ENCODE data around the gene PUS7.
A peak's percentile ranks its signal among the peaks of the same experiment; 100 is the strongest.
"Not testable (repeated sequence)": the region's sequence is repeated elsewhere in the genome, so short reads cannot be mapped to it uniquely, and the experiment has no call there.

Gene PUS7

DNA sequence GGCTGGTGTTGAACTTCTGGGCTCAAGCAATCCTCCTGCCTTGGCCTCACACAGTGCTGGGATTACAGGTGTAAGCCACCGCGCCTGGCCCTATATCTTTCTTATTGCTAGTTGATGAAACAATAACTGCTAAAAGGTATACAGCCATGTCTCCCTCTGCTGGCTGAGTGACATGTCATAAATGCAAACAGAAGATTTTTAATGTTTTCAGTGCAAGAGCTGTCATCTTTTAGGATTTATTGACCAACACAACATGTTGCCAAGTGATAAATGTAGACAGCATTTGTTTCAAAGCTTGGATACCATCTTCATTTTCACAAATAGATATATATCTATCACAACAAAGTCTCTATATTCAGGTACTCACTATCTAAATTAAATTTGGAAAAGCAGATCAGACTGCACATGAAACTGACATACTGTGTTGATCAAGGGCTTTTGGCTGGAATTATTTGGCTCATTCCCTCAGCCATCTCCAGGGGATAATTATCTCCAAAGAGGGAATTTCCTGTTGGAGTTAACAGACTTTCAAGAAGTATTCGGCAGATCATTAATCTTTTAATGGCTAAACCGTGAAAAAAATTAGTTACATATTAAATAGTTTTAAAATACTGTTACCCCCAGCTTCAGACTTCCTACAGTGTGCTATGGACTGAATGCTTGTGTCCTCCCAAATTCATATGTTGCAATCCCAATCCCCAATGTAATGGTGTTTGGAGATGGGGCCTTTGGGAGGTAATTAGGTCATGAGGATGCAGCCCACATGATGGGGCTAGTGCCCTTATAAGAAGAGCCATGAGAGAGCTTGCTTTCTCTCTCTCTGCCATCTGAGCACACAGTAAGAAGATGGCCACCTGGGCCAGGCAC, 92.1 kb downstream of the PUS7 start:
- TF ChIP-seq, protein P1, sequence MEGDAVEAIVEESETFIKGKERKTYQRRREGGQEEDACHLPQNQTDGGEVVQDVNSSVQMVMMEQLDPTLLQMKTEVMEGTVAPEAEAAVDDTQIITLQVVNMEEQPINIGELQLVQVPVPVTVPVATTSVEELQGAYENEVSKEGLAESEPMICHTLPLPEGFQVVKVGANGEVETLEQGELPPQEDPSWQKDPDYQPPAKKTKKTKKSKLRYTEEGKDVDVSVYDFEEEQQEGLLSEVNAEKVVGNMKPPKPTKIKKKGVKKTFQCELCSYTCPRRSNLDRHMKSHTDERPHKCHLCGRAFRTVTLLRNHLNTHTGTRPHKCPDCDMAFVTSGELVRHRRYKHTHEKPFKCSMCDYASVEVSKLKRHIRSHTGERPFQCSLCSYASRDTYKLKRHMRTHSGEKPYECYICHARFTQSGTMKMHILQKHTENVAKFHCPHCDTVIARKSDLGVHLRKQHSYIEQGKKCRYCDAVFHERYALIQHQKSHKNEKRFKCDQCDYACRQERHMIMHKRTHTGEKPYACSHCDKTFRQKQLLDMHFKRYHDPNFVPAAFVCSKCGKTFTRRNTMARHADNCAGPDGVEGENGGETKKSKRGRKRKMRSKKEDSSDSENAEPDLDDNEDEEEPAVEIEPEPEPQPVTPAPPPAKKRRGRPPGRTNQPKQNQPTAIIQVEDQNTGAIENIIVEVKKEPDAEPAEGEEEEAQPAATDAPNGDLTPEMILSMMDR (conservative IDR thresholded peaks at IDR 0.05; ENCODE audit: low read depth, low read length), result peak; percentile 66
- peak; percentile 13 for DNase-seq (ENCODE audit: low read depth)
- no peak overlapping the region for H3K4me3 ChIP-seq (ENCODE audit: low read length)

DNA sequence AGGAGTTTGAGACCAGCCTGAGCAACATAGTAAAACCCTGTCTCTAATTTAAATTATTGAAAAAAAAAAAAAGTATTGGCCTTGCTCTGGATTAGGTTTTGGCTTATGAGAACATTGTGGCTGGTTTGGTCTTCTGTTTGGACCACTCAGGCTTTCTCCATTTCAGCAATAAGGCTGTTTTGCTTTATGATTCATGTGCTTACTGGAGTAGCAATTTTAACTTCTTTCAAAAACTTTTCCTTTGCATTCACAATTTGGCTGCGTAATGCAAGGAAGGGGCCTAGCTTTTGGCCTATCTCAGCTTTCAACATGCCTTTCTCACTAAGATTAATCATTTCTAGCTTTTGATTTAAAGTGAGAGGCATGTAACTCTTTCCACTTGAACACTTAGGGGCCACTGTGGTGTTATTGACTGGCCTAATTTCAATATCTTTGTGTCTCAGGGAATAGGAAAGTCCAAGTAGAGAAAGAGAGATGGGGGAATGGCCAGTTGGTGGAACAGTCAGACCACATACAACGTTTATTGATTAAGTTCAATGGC, 95.4 kb downstream of the PUS7 start:
- TF ChIP-seq, protein P1 (conservative IDR thresholded peaks at IDR 0.05; ENCODE audit: low read depth, low read length), result no peak
- H3K4me3 ChIP-seq (ENCODE audit: low read length), result no peak overlapping the region
- no peak for DNase-seq (ENCODE audit: low read depth)

DNA sequence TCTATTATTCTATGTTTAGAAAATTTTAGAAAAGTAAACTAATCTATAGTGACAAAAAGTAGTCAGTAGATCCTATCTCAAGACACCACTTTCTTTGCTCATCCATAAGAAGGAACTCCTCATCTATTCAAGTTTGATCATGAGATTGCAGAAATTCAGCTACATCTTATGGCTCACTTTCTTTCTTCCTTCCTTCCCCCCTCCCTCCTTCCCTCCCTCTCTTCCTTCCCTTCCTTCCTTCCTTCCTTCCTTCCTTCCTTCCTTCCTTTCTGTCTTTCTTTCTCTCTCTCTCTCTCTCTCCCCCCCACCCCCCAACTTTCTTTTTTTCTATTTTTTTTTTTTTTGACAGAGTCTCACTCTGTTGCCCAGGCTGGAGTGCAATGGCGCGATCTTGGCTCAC, 98.1 kb downstream of the PUS7 start:
- H3K4me3 ChIP-seq (ENCODE audit: low read length), result no peak overlapping the region
- TF ChIP-seq, protein P1 (conservative IDR thresholded peaks at IDR 0.05; ENCODE audit: low read depth, low read length), result no peak
- no peak for DNase-seq (ENCODE audit: low read depth)

DNA sequence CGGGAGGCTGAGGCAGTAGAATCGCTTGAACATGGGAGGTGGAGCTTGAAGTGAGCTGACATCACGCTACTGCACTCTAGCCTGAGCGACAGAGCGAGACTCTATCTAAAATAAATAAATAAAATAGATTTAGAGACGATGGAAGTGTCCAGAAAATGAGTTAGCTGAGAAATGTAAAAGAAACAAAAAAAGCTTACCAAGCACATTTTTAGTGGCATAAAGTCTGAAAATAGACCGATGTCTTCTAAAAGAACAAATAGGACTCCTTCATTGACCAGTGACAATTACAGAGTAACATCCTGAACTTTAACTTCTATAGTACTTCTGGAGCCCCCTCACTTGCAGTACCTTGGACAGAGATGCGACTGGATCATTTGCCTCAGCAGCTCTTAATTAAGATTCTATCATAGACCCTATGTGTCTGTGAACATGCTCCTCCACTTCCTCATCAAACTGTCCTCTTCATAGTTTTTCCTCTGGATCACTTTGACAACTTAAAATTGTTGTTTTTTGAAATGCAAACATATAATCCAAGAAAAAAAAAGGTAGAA, 108.1 kb downstream of the PUS7 start:
- TF ChIP-seq, protein P1 (conservative IDR thresholded peaks at IDR 0.05; ENCODE audit: low read depth, low read length), result no peak
- DNase-seq (ENCODE audit: low read depth), result no peak
- no peak overlapping the region for H3K4me3 ChIP-seq (ENCODE audit: low read length)

DNA sequence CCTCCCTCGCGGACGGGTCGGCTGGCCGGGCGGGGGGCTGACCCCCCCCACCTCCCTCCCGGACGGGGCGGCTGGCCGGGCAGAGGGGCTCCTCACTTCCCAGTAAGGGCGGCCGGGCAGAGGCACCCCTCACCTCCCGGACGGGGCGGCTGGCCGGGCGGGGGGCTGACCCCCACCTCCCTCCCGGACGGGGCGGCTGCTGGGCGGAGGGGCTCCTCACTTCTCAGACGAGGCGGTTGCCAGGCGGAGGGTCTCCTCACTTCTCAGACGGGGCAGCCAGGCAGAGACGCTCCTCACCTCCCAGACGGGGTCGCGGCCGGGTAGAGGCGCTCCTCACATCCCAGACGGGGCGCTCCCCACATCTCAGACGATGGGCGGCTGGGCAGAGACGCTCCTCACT, 111.3 kb downstream of the PUS7 start:
- not testable (repeated sequence) for H3K4me3 ChIP-seq (ENCODE audit: low read length); DNase-seq (ENCODE audit: low read depth)

DNA sequence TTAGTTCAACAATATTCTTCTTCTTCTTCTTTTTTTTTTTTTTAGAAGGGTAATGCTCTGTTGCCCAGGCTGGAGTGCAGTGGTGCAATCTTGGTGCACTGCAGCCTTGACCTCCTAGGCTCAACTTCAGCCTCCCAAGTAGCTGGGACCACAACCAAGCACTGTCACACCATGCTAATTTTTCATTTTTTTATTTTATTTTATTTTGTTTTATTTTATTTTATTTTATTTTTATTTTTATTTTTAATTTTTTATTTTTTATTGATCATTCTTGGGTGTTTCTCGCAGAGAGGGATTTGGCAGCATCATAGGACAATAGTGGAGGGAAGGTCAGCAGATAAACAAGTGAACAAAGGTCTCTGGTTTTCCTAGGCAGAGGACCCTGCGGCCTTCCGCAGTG, 112.3 kb downstream of the PUS7 start:
- DNase-seq (ENCODE audit: low read depth), result not testable (repeated sequence)

DNA sequence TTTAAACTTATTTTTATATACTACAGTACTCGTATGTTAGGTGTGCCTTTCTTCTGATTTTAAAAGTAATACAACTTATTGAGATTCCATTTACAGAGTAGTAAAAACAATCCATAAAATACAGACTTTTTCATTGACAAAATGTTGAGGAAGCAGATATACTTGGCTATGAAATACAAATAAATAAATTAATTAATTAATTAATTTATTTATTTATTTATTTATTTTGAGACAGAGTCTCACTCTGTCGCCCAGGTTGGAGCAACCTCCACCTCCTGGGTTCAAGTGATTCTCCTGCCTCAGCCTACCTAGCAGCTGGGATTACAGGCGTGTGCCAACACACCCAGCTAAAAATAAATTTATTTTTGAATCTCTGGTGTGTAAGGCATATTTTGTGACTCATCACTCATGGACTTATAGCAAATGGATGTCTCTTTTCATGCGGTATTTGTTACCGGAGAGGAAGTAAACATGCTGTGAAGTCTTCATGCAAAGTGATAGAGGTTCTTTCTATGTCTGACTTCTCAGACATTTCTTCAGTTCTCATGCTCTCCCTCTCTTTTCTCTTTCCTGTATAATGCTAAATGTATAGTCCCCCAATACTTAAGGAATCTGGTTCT, 113.2 kb downstream of the PUS7 start:
- DNase-seq (ENCODE audit: low read depth), result no peak
- no peak overlapping the region for H3K4me3 ChIP-seq (ENCODE audit: low read length)
- TF ChIP-seq, protein P1 (conservative IDR thresholded peaks at IDR 0.05; ENCODE audit: low read depth, low read length), result no peak

More for the DNA sequence above, 112.3 kb downstream of the PUS7 start:
- not testable (repeated sequence) for H3K4me3 ChIP-seq (ENCODE audit: low read length)

All from retinal pigment epithelial cell (primary cell).